ENCODE results near the gene PHLDB2.

The PHLDB2 gene

DNA sequence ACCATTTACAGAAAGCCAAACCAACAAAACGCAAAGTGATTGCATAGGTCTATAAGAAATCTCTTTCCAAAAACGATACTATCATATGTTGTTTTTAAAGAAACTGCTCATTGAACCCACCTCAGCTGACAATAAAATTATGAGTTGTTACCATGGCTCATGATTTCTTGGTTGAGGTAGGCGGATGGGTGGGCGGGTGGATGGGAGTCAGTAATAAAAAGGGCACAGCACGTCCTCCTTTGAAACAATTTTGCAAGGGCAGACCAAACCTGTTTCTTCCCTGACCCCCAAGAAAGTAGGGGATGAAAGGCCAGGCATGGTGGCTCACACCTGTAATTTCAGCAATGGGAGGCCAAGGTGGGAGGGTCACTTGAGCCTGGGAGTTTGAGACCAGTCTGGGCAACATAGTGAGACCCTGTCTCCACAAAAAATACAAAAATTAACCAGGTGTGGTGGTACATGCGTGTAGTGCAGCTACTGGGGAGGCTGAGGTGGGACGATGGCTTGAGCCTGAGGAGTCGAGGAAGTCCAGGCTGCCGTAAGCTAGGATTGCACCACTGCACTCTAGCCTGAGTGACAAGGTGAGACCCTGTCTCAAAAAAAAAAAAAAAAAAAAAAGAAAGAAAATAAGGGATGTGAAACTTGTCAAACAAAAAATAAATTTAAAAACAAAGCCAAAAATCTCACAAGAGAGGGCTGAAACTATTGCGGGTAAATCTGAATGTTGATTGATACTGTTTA lies 121.8 kb downstream of the PHLDB2 start:
- H3K4me3 ChIP-seq (ENCODE audit: low read length): peak overlapping the region; percentile 92

DNA sequence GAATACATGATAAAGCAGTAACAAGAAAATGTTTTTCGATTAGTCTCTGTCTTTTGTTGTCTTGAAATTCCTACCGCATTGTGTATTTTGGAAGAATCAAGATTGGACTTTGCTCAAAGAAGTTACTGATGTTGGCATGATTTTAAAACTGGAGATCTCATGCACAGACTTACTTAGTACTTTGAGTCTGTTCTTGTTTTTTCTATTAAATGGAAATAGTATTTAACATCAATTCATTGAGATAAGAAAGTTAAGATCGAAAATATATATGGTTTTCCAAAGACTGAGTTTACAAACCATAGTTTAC lies 122.3 kb downstream of the PHLDB2 start:
- Histone ChIP-seq H3K4me3 (ENCODE audit: low read length) (no peak overlapping the region), H3K36me3 (ENCODE audit: insufficient read depth, low read length) (no peaks in the 10 kb centered on the region), H3K27me3 (ENCODE audit: control insufficient read depth, insufficient read depth, low read length) (no peaks in the 10 kb centered on the region), H3K9me3 (replicated peaks; ENCODE audit: low read length) (no peaks in the 10 kb centered on the region), H3K9ac (ENCODE audit: low read depth, low read length) (no peak overlapping the region), H3K4me2 (ENCODE audit: low read length) (peak overlapping the region; percentile 95), H3K4me1 (ENCODE audit: control insufficient read depth, insufficient read depth, low read length) (peaks cover 26% of the 10 kb centered on the region)

More for the DNA sequence above, 121.8 kb downstream of the PHLDB2 start:
- H3K4me2 ChIP-seq (ENCODE audit: low read length): peak overlapping the region; percentile 95
- H3K9me3 ChIP-seq (replicated peaks; ENCODE audit: low read length): no peaks in the 10 kb centered on the region
- H3K27me3 ChIP-seq (ENCODE audit: control insufficient read depth, insufficient read depth, low read length): no peaks in the 10 kb centered on the region
- no peak overlapping the region for H3K9ac ChIP-seq (ENCODE audit: low read depth, low read length)
- no peaks in the 10 kb centered on the region for H3K36me3 ChIP-seq (ENCODE audit: insufficient read depth, low read length)
- H3K4me1 ChIP-seq (ENCODE audit: control insufficient read depth, insufficient read depth, low read length): peaks cover 26% of the 10 kb centered on the region

DNA sequence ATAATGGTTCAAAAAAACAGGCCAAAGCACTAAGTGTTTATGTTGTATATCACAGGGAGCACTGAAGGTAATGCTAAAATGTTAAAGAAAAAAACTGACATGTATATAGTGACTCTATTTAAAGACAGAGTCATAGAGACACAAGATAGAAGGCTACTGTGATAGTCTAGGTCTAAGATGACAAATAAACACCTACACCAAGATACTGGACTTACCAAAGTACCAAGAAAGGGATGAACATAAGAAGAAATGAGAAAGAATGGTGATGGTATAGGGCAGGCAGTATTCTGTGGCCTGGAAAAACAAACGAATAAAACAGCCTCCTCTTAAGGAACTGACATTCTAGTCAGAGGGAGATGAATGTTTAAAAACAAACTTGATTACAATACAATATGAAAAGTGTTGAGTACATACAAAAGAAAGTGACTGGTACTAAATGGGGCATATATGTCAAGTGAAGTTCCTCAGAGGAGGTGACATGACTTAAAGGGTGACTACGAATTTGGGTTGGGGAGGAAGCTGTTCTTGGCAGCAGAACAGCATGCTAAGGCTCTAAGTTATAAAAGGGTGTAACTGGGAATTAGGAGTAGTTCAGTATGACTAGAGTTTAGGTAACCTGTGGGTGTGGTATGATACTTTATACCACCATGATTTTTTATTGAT lies 125.7 kb downstream of the PHLDB2 start:
- Histone ChIP-seq H3K4me3 (ENCODE audit: low read length) (no peak overlapping the region), H3K27me3 (ENCODE audit: control insufficient read depth, insufficient read depth, low read length) (no peaks in the 10 kb centered on the region), H3K9ac (ENCODE audit: low read depth, low read length) (no peak overlapping the region), H3K4me2 (ENCODE audit: low read length) (no peak overlapping the region), H3K9me3 (replicated peaks; ENCODE audit: low read length) (no peaks in the 10 kb centered on the region), H3K4me1 (ENCODE audit: control insufficient read depth, insufficient read depth, low read length) (peaks cover 20% of the 10 kb centered on the region), H3K36me3 (ENCODE audit: insufficient read depth, low read length) (peaks cover 12% of the 10 kb centered on the region)

DNA sequence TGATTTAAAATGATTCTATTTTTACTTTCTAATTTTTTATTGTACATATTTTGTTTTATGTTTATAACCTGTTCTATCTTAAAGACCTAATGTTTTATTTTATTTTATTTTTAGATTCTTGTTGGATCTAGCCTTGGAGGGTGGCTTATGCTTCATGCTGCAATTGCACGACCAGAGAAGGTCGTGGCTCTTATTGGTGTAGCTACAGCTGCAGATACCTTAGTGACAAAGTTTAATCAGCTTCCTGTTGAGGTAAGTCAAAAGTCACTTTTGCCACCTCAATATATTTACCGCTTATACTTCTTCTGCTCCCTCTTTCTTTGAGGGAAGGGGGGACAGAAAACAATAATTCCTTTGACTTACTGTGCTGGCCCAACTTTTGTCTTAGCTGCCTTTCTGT lies 127.7 kb downstream of the PHLDB2 start:
- H3K4me2 ChIP-seq (ENCODE audit: low read length): no peak overlapping the region
- no peaks in the 10 kb centered on the region for H3K27me3 ChIP-seq (ENCODE audit: control insufficient read depth, insufficient read depth, low read length)
- no peak overlapping the region for H3K4me3 ChIP-seq (ENCODE audit: low read length)
- no peak overlapping the region for H3K9ac ChIP-seq (ENCODE audit: low read depth, low read length)
- H3K4me1 ChIP-seq (ENCODE audit: control insufficient read depth, insufficient read depth, low read length): peaks cover 1% of the 10 kb centered on the region
- peaks cover 21% of the 10 kb centered on the region for H3K36me3 ChIP-seq (ENCODE audit: insufficient read depth, low read length)
- H3K9me3 ChIP-seq (replicated peaks; ENCODE audit: low read length): no peaks in the 10 kb centered on the region

DNA sequence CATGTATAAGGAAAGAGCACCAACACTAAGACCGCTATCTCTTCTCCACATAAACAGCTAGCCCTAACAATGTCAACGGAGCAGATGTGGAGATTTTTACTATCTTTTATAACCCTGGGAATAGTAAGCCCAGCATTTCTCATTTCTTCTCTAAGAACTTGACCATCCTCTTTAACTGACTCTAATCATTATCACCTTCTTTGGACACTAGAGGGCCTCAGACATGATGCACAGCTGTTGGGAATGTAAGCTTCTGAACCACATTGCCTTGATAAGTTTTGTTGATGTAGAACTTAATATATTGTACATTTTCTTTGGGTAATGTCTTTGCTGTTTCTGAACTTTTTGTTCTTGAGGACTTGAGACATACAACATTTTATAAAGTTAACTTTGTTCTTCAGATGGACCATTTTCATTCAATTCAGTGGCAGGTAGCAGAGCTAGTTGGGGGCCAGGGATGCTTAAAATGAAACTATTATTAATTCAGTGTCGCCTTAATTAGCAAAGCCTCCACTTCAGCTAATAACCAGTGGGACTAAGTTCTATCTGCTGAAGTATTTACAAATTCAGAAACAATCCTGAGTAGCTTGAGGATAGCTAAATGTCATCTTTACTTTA lies 130.1 kb downstream of the PHLDB2 start:
- H3K4me3 ChIP-seq (ENCODE audit: low read length): no peak overlapping the region
- no peaks in the 10 kb centered on the region for H3K9me3 ChIP-seq (replicated peaks; ENCODE audit: low read length)
- H3K9ac ChIP-seq (ENCODE audit: low read depth, low read length): no peak overlapping the region
- H3K36me3 ChIP-seq (ENCODE audit: insufficient read depth, low read length): peaks cover 29% of the 10 kb centered on the region
- no peaks in the 10 kb centered on the region for H3K27me3 ChIP-seq (ENCODE audit: control insufficient read depth, insufficient read depth, low read length)
- H3K4me2 ChIP-seq (ENCODE audit: low read length): no peak overlapping the region
- H3K4me1 ChIP-seq (ENCODE audit: control insufficient read depth, insufficient read depth, low read length): no peaks in the 10 kb centered on the region

DNA sequence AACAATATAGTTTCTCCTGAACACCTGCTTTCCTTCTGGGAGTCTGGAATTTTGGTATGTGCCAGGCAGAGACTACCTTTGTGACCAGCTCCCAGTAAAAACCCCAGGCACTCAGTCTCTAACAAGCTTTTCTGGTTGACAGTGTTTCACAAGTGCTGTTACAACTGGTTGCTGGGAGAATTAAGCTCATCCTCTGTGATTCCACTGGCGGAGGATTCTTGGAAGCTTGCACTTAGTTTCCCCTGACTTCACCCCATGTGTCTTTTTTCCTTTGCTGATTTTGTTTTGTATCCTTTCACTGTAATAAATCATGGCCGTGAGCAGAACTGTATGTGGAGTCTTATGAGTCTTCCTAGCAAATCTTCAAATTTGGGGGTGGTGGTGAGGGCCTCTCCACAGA lies 134.0 kb downstream of the PHLDB2 start:
- H3K9ac ChIP-seq (ENCODE audit: low read depth, low read length): no peak overlapping the region
- H3K9me3 ChIP-seq (replicated peaks; ENCODE audit: low read length): no peaks in the 10 kb centered on the region
- H3K4me3 ChIP-seq (ENCODE audit: low read length): no peak overlapping the region
- H3K36me3 ChIP-seq (ENCODE audit: insufficient read depth, low read length): peaks cover 17% of the 10 kb centered on the region
- no peaks in the 10 kb centered on the region for H3K4me1 ChIP-seq (ENCODE audit: control insufficient read depth, insufficient read depth, low read length)
- H3K4me2 ChIP-seq (ENCODE audit: low read length): no peak overlapping the region
- H3K27me3 ChIP-seq (ENCODE audit: control insufficient read depth, insufficient read depth, low read length): no peaks in the 10 kb centered on the region

DNA sequence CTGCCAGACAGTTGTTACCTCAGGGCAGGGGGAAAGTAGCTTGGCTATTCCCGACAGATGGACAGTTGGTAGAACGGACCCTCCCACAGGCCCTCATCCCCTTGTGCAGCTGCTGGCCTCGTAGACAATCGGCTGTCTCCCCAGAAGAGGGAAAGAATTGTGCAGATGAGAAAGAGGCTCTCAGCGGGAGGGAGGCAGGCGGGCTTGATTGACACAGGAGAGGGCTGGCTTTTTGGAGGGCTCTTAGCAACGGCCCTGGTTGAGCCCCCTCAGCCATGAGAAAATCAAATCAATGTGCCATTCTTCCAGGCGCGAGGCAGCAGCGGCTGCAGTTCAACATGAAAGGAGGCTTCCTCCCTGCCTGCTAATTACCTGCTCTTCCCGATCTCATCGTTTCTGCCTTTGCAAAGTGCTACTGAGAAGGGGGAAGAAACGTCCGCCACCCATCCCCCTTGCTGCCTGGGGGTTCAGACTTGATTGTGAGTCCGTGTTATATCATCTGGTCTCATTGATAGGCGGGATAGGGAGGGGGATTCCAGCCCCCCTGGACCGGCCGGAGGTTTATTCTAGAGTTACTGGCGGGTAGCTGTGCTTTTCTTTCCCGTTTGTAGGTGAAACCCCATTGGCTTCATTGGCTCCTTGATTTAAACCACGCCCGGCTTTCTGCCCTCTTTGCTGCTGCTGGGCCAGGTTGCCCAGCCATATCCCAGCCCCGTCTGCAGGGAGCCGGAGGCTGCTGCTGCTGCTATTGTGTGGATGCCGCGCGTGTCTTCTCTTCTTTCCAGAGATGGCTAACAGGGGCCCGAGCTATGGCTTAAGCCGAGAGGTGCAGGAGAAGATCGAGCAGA lies 139.8 kb downstream of the PHLDB2 start, which contains the start of gene TAGLN3:
TSS of gene TAGLN3 (plus strand) at position 287 of the 848 bp plus-strand sequence. CDS start at position 788, 501 bp downstream.
- peak within 1 kb of the TSS; percentile 66 for H3K4me3 ChIP-seq (ENCODE audit: low read length)
- peaks cover 3% of the 10 kb centered on the region for H3K27me3 ChIP-seq (ENCODE audit: control insufficient read depth, insufficient read depth, low read length)
- no peaks in the 10 kb centered on the region for H3K9me3 ChIP-seq (replicated peaks; ENCODE audit: low read length)
- peak within 1 kb of the TSS; percentile 89 for H3K4me2 ChIP-seq (ENCODE audit: low read length)
- H3K36me3 ChIP-seq (ENCODE audit: insufficient read depth, low read length): no peaks in the 10 kb centered on the region
- H3K4me1 ChIP-seq (ENCODE audit: control insufficient read depth, insufficient read depth, low read length): peaks cover 27% of the 10 kb centered on the region
- H3K9ac ChIP-seq (ENCODE audit: low read depth, low read length): peak within 1 kb of the TSS; percentile 20

DNA sequence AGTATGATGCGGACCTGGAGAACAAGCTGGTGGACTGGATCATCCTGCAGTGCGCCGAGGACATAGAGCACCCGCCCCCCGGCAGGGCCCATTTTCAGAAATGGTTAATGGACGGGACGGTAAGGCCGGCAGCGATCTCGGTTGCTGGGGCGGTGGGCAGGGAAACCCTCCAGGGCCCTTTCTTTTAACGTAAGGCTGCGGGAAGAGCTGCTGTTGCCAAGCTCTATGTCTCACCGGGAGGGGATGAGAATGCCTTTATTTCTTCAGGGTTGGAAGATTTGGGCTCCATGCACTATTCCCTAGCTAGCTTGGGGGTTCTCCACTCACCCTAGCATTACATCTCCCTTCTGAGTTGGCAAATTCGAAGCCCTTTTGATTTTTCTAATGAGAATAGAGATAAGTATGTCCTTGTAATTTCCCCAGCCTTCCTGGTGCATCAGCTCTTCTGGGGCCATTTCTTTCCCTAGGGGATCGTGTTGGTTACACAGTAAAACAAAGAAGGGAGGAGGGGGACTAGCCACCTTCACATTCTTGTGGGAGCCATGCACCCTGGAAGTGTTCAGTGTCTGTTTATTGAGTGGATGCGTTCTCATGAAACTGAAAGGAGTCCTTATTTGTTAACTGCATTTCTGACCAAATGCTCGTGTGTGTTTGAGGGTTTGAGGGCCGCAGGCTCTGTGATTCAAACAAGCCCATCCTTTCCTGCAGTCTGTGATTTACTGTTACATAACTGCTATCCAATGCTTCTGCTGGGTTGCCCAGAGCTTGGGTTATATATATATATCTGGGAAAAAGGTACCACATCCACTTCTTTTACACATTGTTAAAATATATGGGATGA lies 140.6 kb downstream of the PHLDB2 start:
- no peaks in the 10 kb centered on the region for H3K9me3 ChIP-seq (replicated peaks; ENCODE audit: low read length)
- peak overlapping the region; percentile 66 for H3K4me3 ChIP-seq (ENCODE audit: low read length)
- peaks cover 28% of the 10 kb centered on the region for H3K4me1 ChIP-seq (ENCODE audit: control insufficient read depth, insufficient read depth, low read length)
- no peaks in the 10 kb centered on the region for H3K36me3 ChIP-seq (ENCODE audit: insufficient read depth, low read length)
- H3K4me2 ChIP-seq (ENCODE audit: low read length): peak overlapping the region; percentile 89
- H3K9ac ChIP-seq (ENCODE audit: low read depth, low read length): no peak overlapping the region
- H3K27me3 ChIP-seq (ENCODE audit: control insufficient read depth, insufficient read depth, low read length): peaks cover 3% of the 10 kb centered on the region

DNA sequence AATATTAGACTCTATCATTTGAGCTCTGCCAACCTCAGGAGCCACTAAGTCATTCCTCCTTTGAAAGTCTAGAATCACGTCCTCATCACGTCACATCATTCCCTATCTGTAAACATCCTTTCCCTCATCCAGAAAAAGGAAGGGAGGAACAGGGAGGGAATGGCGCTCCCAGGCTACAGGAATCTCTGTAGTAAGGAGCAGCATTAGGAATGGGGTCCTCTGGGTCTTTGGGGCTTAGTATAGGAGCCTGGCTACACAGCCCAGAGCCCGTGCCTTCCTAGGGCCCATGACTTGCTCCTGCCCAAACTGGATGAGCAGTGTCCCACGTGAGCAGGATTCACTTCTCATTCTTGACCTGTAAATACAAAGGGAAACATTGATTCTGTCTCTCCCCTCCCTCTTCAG lies 141.3 kb downstream of the PHLDB2 start:
- Histone ChIP-seq H3K36me3 (ENCODE audit: insufficient read depth, low read length) (no peaks in the 10 kb centered on the region), H3K9me3 (replicated peaks; ENCODE audit: low read length) (no peaks in the 10 kb centered on the region), H3K27me3 (ENCODE audit: control insufficient read depth, insufficient read depth, low read length) (peaks cover 3% of the 10 kb centered on the region), H3K4me1 (ENCODE audit: control insufficient read depth, insufficient read depth, low read length) (peaks cover 35% of the 10 kb centered on the region), H3K9ac (ENCODE audit: low read depth, low read length) (no peak overlapping the region), H3K4me3 (ENCODE audit: low read length) (no peak overlapping the region), H3K4me2 (ENCODE audit: low read length) (no peak overlapping the region)

DNA sequence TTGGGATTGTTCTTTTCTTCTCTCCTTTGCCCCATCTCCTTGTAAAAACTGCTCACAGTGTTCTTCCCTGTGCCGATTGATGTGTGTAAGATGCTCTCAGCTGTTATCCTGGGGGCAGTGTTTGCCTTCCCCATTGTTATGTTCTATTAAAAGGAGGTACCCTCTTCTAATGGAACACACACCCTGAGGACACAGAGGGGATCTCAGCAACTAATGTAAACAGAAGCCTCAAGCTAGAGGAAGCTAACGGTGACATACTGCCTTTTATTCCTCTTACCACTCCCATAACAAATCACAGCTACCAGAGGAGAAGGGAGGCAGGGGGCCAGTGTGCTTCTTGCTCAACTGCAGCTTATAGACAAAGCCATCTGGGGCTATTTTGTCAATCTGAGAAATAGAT lies 141.9 kb downstream of the PHLDB2 start:
- Histone ChIP-seq H3K27me3 (ENCODE audit: control insufficient read depth, insufficient read depth, low read length) (peaks cover 3% of the 10 kb centered on the region), H3K9ac (ENCODE audit: low read depth, low read length) (no peak overlapping the region), H3K36me3 (ENCODE audit: insufficient read depth, low read length) (no peaks in the 10 kb centered on the region), H3K9me3 (replicated peaks; ENCODE audit: low read length) (no peaks in the 10 kb centered on the region), H3K4me1 (ENCODE audit: control insufficient read depth, insufficient read depth, low read length) (peaks cover 36% of the 10 kb centered on the region), H3K4me2 (ENCODE audit: low read length) (no peak overlapping the region), H3K4me3 (ENCODE audit: low read length) (no peak overlapping the region)
